ENCODE data around the gene NUPR1.
"Not testable (repeated sequence)": the region's sequence is repeated elsewhere in the genome, so short reads cannot be mapped to it uniquely, and the experiment has no call there.

Gene NUPR1

DNA sequence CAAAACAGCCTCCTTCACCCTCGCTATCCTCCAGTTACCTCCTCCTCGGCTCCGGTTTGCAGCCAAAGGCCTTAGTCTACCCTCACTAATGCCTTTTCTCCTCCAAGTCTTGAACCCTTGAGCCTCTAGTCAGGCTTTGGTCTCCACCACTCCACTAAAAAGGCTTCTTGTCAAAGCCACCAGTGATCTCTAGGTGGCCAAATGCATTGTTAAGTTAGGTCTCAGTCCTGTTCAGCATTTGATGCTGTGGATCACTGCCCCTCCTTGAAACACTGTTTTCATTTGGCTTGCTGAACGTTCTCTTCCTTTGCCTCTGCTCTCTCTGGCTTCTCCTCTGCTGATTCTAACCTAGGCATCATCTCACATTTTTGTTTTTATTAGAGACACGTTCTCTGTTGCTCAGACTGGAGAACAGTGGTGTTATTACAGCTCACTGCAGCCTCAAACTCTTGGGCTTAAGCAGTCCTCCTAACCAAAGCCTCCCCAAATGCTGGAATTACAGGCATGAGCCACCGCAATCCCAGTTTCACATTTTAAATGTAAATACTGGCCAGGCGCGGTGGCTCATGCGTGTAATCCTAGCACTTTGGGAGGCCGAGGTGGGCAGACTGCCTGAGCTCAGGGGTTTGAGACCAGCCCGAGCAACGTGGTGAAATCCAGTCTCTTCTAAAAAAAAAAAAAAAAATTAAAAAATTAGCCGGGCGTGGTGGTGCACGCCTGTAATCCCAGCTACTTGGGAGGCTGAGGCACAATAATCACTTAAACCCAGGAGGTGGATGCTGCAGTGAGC, 16.1 kb upstream of the NUPR1 start:
- DNase-seq: no peak

DNA sequence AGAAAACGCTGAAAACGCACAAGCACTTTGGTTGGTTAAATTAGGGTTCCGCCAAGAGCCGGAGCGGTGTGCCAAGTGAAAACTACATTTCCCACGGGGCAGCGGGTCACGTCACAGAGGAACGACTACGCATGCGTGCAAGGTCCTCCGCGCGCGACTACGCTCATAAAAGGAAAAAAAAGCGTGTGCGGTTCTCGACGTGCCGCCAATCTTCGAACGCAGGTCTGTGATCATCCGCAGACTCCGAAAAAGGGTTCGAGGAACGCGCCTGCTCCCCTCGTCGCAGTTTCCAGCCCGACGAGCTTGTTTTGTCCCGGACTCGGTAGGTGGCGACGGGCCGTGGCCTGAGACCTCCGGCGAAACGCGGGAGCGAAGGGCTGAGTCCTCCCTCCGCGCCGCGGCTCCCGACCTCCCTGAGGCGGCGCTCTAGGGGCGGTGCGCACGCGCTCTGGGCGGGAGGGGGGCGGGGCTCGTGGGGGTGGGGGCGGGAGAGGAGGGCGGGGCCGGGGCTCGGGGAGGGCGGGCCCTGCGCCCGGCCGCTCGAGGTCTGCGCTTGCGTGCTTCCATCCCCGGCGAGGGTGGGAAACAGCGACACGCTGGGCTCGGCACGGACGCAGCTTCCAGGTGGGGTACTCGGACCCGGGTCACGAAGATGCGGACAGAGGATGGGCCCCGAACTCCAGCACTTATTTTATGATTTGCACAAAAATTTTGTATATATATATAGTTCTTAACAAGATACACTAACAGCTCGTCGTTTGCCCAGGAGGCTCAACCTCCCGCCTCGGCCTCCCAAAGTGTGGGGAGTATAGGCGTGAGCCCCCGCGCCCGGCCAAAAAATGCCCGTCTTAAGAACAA, 15.2 kb upstream of the NUPR1 start, which contains the start of gene SGF29:
TSS of gene SGF29 (plus strand) at position 145 of the 858 bp plus-strand sequence. CDS start 27,150 bp downstream, outside the sequence.
- DNase-seq: peak; percentile 92

DNA sequence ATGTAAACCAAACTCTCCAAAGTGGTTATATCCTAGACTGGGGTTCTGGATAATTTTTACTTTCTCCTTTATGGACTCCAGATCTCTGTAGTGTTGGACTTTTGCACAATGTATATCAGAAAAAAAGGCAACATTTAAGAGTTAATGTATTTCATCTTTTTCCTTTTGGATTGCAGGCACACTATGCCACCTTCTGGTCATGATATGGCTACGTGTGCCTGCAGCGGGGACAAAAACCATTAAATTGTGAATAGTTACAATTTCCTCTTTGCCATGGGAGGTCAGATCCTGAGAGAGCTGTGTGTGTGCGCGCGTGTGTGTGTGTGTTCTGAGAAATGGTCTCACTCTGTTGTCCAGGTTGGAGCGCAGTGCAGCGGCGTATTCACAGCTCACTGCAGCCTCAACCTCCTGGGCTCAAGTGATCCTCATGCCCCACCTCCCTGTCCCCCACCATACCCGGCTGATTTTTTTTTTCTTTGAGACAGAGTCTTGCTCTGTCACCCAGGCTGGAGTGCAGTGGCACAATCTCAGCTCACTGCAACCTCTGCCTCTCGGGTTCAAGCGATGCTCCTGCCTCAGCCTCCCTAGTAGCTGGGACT, 10.6 kb upstream of the NUPR1 start:
- no peak for DNase-seq

DNA sequence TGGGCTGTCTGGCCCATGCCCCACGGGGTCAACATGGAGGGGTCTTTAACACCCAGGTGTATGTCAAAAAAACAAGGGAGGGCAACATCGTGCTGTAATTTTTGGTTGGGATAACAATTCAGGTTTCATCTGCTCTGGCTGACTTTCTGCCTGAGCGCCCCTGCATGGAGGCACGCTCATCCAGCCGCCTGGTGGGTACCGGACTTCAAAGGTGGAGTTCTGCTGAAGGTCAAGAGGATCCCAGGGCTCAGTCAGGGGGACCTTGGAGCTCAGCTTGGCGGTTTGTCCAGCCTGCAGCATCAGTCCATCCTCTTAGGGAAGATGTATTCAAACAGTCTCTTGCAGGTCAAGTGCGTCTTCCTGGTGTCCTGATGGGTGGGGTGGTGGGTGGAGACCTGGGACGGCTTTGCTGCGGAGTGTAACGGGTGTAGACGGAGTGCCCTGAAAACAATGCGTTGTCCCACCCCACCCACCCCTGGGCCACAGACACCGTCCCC, 9.6 kb upstream of the NUPR1 start:
- DNase-seq: no peak

DNA sequence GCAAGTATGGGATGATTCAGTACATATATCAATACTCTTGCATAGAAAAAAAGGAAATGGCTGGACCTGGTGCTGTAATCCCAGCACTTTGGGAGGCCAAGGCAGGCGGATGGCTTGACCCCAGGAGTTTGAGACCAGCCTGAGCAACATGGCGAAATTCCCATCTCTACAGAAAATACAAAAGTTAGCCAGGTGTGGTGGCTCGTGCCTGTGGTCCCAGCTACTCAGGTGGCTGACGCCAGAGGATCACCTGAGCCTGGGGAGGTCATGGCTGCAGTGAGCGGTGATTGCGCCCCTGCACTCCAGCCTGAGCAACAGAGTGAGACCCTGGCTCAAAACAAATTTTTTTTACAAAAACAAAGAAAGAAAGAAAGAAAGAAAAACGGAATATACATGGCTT, 7.9 kb upstream of the NUPR1 start:
- no peak for DNase-seq

DNA sequence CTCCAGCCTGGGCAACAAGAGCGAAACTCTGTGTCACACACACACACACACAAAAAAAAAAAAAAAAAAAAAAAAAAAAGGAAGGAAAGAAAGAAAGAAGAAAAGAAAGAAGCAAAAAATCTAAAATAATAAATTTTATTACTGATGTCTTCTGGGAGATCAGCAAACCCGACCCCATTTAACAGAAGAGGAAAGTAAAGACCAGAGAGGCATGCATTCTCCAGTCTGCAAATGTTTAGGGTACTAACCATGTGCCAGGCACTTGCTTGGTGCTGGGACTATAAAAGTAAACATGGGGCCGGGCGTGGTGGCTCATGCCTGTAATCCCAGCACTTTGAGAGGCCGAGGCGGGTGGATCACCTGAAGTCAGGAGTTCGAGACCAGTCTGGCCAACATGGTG, 7.2 kb upstream of the NUPR1 start:
- not testable (repeated sequence) for DNase-seq

DNA sequence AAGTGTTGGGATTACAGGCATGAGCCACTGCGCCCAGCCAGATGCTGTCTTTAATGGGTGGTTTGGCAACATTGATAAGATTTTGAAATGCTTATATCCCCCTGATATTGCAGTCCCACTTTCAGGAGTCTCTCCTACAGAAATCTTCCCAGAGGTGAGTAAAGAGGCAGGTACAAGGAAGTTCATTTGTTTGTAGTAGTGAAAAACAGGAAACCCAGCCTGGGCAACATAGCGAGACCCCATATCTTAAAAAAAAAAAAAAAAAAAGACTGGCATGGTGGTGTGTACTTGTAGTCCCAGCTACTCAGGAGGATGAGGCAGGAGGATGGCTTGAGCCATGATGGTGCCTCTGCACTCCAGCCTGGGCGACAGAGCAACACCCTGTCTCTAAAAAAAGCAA, 6.2 kb upstream of the NUPR1 start:
- no peak for DNase-seq

DNA sequence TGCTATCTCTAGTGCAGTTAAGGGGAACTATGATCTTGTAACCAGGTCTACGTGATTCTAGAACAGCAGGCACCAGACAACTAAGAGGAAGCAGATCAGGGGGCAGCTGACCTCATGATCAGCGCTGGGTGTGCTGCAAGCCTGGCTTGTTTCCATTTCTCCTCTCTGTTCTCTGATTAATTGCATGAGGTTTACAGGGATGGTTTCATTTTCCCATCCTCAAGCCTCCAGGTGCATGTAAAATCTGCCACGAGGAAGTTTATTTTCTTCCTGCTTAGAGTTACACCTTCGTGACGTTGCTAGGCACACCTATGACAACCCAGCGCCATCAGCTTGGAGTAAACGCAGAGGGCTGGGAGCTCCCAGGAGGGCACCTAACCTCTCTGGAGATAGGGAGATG, 4.3 kb upstream of the NUPR1 start:
- peak; percentile 46 for DNase-seq

DNA sequence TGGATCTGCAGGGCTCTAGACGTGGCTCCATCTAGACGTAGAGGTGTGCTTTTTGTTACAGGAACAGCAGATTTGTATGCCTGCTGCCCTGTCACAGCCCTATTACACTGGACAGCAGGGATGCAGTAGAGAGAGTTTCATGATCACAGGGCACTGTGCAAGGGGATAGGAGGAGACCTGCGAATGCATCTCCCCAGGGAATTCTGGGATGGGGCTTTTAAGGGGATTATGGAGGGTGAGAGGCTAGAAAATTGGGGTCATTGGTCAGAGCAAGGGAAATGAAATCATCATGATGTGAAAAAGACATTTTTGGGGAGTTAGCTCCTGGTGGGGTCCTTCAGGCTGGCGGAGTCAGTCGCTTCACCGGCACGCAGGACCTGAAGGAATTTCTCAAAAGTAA, 3.9 kb upstream of the NUPR1 start:
- no peak for DNase-seq

DNA sequence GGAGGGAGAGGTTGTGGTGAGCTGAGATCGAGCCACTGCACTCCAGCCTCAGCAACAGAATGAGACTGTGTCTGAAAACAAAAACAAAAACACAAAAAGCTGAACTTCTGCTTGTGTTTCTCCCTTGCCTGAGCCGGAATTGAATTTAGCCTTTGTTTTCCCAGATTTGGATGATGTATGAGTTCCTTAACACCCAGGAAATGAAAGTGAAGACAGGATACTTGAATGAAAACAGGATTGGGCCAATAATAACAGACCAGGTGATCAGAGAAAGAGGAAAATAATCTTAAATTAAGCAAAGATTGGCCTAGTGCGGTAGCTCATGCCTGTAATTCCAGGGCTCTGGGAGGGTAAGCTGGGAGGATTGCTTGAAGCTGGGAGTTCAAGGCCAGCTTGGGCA, 1.6 kb upstream of the NUPR1 start:
- no peak for DNase-seq

DNA sequence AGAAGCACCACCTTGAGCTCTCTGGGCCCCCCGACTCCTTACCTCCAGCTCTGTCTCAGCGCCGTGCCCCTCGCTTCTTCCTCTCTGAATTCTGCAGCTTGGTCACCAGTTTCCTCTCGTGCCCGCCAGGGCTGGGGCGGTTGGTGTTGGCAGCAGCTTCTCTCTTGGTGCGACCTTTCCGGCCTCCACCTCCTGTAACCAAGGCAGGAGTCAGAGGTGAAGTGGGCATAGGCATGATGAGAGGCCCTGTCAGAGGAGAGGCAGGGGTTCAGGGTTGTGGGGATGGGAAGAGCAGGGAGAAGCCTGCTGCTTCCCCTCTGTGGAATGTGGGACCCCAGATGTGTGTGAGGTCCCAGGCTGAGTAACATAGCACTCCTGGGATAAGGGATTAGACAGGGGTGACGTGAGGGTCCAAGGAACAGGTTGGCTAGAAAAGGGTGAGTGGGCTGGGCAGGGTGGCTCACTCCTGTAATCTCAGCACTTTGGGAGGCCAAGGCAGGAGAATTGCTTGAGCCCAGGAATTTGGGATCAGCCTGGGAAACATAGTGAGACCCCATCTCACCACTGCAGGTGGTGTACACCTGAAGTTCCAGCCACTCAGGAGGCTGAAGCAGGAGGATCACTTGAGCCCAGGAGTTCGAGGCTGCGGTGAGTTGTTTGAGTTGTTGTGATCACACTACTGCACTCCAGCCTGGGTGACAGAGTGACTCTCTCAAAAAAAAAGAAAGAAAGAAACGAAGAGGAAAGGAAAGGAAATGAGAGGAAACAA, 626 bp downstream of the NUPR1 start:
- DNase-seq: no peak

DNA sequence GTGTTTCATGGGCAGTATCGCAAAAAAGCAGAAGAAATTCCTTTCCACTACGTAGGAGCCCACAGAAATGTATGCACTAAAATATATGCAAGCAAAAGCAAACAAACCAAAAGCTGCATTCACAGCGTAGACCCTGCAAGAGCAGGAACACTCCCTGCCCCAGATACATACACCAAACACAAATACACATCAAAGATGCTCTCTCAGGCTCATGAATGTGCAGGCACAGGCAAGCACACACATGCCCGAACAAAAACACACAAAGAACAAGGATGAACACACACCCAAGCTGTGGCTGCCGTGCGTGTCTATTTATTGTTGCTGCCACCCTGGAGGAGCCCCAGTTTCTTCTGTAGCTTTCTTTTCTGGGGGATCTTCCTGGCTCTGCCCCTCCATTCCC, 1.7 kb downstream of the NUPR1 start:
- DNase-seq: no peak

DNA sequence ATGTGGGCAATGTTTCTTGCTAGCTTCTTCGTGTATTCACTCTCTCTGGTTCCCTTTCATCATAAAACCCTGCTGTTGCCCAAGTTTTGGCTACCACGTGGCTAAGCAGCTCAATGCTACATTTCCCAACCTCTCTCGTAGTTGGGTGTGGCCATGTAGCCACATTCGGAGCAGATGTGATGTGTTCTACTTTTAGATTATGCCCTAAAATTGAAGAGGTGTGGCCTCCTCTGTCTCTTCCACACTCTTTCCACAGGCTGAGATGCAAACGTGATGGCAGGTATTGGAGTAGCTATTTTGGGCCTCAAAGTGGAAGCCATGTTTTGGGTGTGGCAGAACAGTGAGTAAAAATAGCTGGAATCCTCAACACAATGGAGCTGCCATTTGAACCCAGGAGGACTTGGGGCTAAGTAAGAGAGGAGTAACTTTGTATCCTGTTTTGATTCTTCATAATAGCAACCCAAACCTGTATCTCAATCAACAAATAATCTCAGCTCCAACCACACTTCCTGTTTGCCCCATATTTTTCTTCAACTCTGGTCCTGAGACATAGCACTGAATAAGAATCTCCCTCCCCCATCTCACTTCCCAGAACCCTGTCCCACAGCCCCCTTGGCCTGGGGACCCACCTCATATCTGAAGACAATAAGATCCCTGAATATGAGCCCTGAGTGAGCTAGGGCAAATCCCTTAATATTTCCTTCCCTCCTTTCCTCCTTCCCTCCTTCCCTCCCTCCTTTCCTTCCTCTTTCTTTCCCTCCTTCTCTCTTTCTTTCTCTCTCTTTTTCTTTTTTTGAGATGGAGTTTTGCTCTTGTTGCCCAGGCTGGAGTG, 4.0 kb downstream of the NUPR1 start:
- DNase-seq: peak; percentile 67

DNA sequence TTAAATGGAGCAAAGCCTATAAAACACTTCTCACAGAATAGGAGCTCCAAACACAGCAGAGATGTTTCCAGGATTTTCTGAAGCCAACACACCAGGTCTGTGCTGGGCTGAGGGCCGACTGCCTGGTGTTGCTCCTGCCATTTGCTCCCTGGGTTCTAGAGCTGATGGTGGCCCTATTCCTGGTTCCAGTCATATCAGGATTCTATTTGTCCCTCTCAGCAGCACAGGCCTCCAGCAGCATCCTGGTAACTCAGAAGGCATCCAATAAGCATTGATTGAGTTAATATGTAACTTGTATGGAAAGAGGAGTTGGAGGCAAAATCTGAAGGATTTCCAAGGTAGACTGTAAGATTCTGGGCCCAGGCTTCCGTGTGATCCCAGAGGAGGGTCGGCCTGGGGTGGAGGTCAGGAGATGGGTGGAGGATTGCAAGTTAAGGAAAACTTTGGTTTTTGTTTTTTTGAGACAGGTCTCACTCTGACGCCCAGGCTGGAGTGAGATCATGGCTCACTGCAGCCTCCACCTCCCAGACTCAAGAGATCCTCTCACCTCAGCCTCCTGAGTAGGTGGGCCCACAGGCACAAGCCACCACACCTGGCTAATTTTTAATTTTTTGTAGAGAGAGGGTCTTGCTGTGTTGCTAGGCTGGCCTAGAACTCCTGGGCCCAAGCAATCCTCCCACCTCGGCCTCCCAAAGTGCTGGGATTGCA, 5.7 kb downstream of the NUPR1 start:
- no peak for DNase-seq

DNA sequence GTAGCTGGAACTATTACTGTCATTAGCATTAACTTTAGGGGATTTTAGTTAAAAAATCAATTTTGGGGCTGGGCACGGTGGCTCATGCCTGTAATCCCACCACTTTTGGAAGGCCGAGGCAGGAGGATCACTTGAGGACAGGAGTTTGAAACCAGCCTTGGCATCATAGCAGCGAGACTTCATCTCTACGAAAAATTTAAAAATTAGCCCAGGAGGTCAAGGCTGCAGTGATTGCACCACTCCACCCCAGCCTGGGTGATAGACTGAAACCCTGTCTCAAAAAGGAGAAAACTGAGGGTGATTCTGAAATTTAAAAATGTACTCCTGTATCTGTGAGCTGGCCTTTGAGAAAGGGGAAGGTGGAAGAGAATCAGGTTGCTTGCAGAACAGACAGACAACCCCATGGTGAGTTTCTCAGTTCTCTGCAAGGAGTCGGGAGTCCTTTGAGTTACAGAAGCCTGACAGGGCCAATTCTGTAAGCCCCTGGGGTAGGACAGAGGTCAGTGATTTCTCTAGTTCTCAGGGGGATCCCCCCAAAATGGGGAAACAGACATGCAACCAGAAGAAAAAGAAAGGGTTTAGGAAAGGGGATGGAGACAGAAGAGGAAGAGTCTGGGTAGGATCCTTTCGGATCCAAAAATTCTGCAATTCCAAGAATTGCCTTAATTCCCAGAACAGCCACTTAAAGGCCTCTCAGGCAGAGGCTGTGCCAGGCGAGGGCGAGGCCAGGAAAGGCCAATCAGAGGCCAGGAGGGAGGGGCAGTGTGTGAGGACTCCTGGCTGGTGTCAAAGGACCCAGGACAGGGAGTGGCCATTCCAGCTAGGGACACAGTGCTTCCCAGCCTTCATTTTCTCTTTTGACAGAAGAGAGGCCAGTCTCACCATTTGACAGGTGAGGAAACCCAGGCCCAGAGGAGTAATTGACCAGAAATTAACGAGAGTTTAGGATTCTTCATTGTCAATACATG, 6.7 kb downstream of the NUPR1 start:
- DNase-seq: peak; percentile 17

DNA sequence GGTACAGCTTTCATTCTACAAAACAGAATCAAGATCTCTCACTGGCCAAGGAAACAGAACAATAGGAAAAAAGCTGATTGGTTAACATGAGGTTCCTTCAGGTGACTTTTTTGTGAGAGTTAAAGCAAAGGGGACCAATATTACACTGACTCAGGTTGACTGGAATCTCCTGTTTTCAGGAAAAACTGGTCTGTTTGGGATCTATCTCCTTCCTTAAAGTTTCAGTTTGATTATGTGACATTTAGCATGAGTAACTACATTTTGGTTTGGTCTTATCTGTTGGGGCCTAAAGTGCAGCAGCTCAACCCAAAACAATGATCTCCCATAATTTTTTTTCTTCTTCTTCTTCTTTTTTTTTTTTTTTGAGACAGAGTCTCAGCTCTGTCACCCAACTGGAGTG, 9.7 kb downstream of the NUPR1 start:
- DNase-seq: no peak

DNA sequence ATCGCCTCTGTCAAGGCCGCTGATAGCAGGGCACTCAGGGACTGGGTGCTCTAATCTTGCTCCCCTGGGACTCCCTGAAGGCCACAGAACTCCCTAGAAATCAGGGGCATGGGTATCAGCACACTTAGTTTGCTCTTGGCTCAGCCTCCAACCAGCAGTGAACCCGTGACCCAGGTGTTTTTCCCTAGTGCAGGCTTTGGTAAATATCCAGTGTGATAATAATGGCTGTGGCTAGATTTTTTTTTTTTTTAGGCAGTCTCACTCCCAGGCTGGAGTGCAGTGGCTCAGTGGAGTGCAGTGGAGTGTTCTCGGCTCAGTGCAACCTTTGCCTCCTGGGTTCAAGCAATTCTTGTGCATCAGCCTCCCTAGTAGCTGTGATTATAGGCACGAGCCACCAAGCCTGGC, 10.3 kb downstream of the NUPR1 start:
- no peak for DNase-seq

DNA sequence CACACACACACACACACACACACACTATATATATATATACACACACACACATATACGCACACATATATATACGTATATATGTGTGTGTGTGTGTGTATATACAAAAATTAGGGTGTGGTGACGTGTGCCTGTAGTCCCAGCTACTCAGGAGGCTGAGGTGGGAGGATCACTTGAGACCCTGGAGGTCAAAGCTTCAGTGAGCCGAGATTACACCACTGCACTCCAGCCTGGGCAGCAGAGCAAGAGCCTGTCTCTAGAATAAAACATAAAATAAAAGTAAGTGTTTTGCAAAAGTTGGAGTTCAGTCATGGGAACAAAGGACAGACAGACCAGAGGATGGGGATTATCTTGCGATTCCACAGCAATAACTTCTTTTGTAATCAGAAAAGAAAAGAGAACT, 10.8 kb downstream of the NUPR1 start:
- no peak for DNase-seq

DNA sequence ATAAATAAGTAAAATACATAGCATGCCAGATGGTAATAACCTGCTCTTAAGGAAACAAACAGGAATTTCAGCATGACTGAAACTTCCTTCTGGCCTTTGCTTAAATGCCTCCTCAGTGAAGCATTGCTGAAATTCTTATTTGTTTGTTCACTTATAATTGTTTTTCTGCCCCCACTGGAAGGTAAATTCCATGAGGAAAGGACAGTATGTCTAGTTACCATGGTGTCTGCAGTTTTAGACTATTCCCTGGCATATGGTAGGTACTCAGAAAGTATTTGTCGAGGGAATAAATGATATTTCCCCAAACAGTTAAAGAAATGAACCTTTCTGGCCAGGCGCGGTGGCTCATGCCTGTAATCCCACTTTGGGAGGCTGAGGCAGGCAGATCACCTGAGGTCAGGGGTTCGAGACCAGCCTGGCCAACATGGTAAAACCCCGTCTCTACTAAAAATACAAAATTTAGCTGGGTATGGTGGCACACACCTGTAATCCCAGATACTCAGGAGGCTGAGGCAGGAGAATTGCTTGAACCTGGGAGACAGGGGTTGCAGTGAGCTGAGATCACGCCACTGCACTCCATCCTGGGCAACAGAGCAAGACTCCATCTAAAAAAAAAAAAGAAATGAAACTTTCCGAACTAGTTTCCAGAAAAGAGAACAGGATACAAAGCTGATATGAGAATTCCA, 11.5 kb downstream of the NUPR1 start:
- DNase-seq: not testable (repeated sequence)

Measured in CD4-positive, alpha-beta T cell treated with Interferon gamma for 1 hour (primary cell).